H1 (cell line): ENCODE results near the gene ZNF414. TPM values are rescaled to one million over a fixed set of nuclear protein-coding genes. Genes with fewer than 3 reads are reported as not detected.

Experiments
- CBX5 ChIP-seq: fragments of 300-800, 300-1000 bp; sonication (generic); IDR thresholded peaks from 2 replicates; pipeline ENCODE4 v1.7.1; 2016; ENCODE audit warnings: antibody characterized with exemption, low read length, low read depth
- JUN ChIP-seq: IDR thresholded peaks from 2 replicates; pipeline ENCODE4 v1.6.1; 2011; ENCODE audit warnings: low read depth, mild to moderate bottlenecking, improper control_type of control experiment, low read length
- JUND ChIP-seq: IDR thresholded peaks from 2 replicates; pipeline ENCODE4 v1.6.1; 2011; ENCODE audit warnings: mild to moderate bottlenecking, improper control_type of control experiment, low read length
- KDM5A ChIP-seq: fragments of 200-600 bp; IDR thresholded peaks from 2 replicates; pipeline ENCODE4 v1.7.1; 2012; ENCODE audit warnings: mild to moderate bottlenecking, low read length, inconsistent platforms, mixed read lengths
- MAFK ChIP-seq: IDR thresholded peaks from 2 replicates; pipeline ENCODE4 v1.6.1; 2012; ENCODE audit warnings: low read depth, mild to moderate bottlenecking, improper control_type of control experiment, low read length
- MAX ChIP-seq: IDR thresholded peaks from 2 replicates; pipeline ENCODE4 v1.6.1; 2012; ENCODE audit warnings: inconsistent platforms
- RNF2 ChIP-seq: fragments of 200-900, 300-1000 bp; sonication (generic); IDR thresholded peaks from 2 replicates; pipeline ENCODE4 v1.7.1; 2016; ENCODE audit warnings: borderline replicate concordance, low read depth, mild to moderate bottlenecking, antibody characterized with exemption, low read length; ENCODE audit not compliant: poor library complexity, severe bottlenecking; ENCODE audit errors: missing control alignments
- SAP30 ChIP-seq: fragments of 300-600 bp; sonication (generic); IDR thresholded peaks from 2 replicates; pipeline ENCODE4 v1.7.1; 2012; ENCODE audit warnings: low read length, moderate library complexity, mild to moderate bottlenecking, inconsistent platforms; ENCODE audit not compliant: insufficient read depth, insufficient replicate concordance
- SIX5 ChIP-seq: IDR thresholded peaks from 2 replicates; pipeline ENCODE4 v1.6.1; 2011; ENCODE audit warnings: mild to moderate bottlenecking, low read depth, low read length
- TCF12 ChIP-seq: IDR thresholded peaks from 2 replicates; pipeline ENCODE4 v1.6.1; 2011; ENCODE audit warnings: low read depth, mild to moderate bottlenecking, low read length
- polyA plus RNA-seq, 7 experiments: library from polyadenylated mRNA; depleted of rRNA in 3 of 7; stranded (reverse) in 5 of 7; unstranded in 2 of 7; fragments of >200 nt in 5 of 7; fragments of 200-250 nt in 2 of 7; gene quantifications; 1 replicate in 5 of 7; 2 replicates in 1 of 7; 4 replicates in 1 of 7; pipeline versions ENCODE4 v1.2.1 to v1.2.3, GENCODE V29; 2011 to 2013; ENCODE audit warnings: missing spikeins in 2 of 7, mixed read lengths in 2 of 7
- total RNA-seq: library from RNA; stranded (reverse); fragmentation: NEBNext Ultra II Directional; extraction: Animal tissue kit (Norgen Biotek cat#: 25700); gene quantifications from 2 replicates; pipeline ENCODE4 v1.2.1, GENCODE V29; 2021

ZNF414 gene
- total and polyA plus RNA-seq, 2 of the 8 experiments (the other 6 are each of a cell fraction or from before 2014, with no cell fraction given), result 9.7 to 26.8 TPM

- TF ChIP-seq JUN, result no peak
- TF ChIP-seq CBX5, result no peak
- TF ChIP-seq JUND, result no peak
- TF ChIP-seq KDM5A, result no peak
- no peak for TF ChIP-seq SIX5
- no peak for TF ChIP-seq MAX
- TF ChIP-seq RNF2, result no peak
- TF ChIP-seq MAFK, result no peak
- TF ChIP-seq TCF12, result no peak
- no peak for TF ChIP-seq SAP30
These were observed 53.3 kb downstream of the ZNF414 start (continued) for GRCh38 chr19:8460516-8461298.

Other genes starting within 250 kb of the ZNF414 start
- 80.4 and 82.6 TPM in 2 replicates for gene CD320, start 205.8 kb downstream of the ZNF414 start, total RNA-seq
- 157 and 228 TPM in 2 replicates for gene CD320, start 205.8 kb downstream of the ZNF414 start, polyA plus RNA-seq (2011; rRNA removed)
- 51.6 and 54.4 TPM in 2 replicates for gene NDUFA7, start 192.8 kb downstream of the ZNF414 start, total RNA-seq
- 285 and 286 TPM in 2 replicates for gene NDUFA7, start 192.8 kb downstream of the ZNF414 start, polyA plus RNA-seq (2011; rRNA removed)
- gene RPS28, start 192.7 kb downstream of the ZNF414 start, total RNA-seq, result 1,699 and 1,856 TPM in 2 replicates
- gene RPS28, start 192.7 kb downstream of the ZNF414 start, polyA plus RNA-seq (2011; rRNA removed), result 1,241 and 1,463 TPM in 2 replicates
- 2.3 and 2.5 TPM in 2 replicates for gene KANK3, start 170.9 kb downstream of the ZNF414 start, total RNA-seq
- 4.2 and 5.7 TPM in 2 replicates for gene KANK3, start 170.9 kb downstream of the ZNF414 start, polyA plus RNA-seq (2011; rRNA removed)
- gene ANGPTL4, start 150.0 kb downstream of the ZNF414 start, total RNA-seq, result 1.8 and 2.3 TPM in 2 replicates
- gene ANGPTL4, start 150.0 kb downstream of the ZNF414 start, polyA plus RNA-seq (2011; rRNA removed), result 5.1 and 6.5 TPM in 2 replicates
- 85.8 and 90.2 TPM in 2 replicates for gene RAB11B, start 123.8 kb downstream of the ZNF414 start, total RNA-seq
- 50.2 and 87.6 TPM in 2 replicates for gene RAB11B, start 123.8 kb downstream of the ZNF414 start, polyA plus RNA-seq (2011; rRNA removed)
- gene MARCHF2, start 100.9 kb downstream of the ZNF414 start, total RNA-seq, result 18.5 and 19.7 TPM in 2 replicates
- 46.2 and 49.2 TPM in 2 replicates for gene MARCHF2, start 100.9 kb downstream of the ZNF414 start, polyA plus RNA-seq (2011; rRNA removed)
- gene HNRNPM, start 69.2 kb downstream of the ZNF414 start, total RNA-seq, result 448 and 474 TPM in 2 replicates
- 375 and 545 TPM in 2 replicates for gene HNRNPM, start 69.2 kb downstream of the ZNF414 start, polyA plus RNA-seq (2011; rRNA removed)
- gene PRAM1, start 11.5 kb downstream of the ZNF414 start, total RNA-seq, result 0.23 and 0.43 TPM in 2 replicates
- gene PRAM1, start 11.5 kb downstream of the ZNF414 start, polyA plus RNA-seq (2011; rRNA removed), result 0.06 and 0.17 TPM in 2 replicates
- gene MYO1F, start 63.3 kb upstream of the ZNF414 start, total RNA-seq, result 2.2 and 4.6 TPM in 2 replicates
- 1.4 and 3.1 TPM in 2 replicates for gene MYO1F, start 63.3 kb upstream of the ZNF414 start, polyA plus RNA-seq (2011; rRNA removed)
- gene ADAMTS10, start 96.5 kb upstream of the ZNF414 start, total RNA-seq, result 14.0 and 17.4 TPM in 2 replicates
- gene ADAMTS10, start 96.5 kb upstream of the ZNF414 start, polyA plus RNA-seq (2011; rRNA removed), result 6.9 and 16.1 TPM in 2 replicates
- not detected in 2 replicates for gene NFILZ, start 116.5 kb upstream of the ZNF414 start, total RNA-seq
- not detected in 2 replicates for gene NFILZ, start 116.5 kb upstream of the ZNF414 start, polyA plus RNA-seq (2011; rRNA removed)
- gene ACTL9, start 184.6 kb upstream of the ZNF414 start, total RNA-seq, result not detected in 2 replicates
- not detected in 2 replicates for gene ACTL9, start 184.6 kb upstream of the ZNF414 start, polyA plus RNA-seq (2011; rRNA removed)
- not detected in 2 replicates for gene OR2Z1, start 207.5 kb upstream of the ZNF414 start, total RNA-seq
- not detected in 2 replicates for gene OR2Z1, start 207.5 kb upstream of the ZNF414 start, polyA plus RNA-seq (2011; rRNA removed)